ENCODE data around the gene VMP1. TPM values are rescaled to one million over a fixed set of nuclear protein-coding genes. Genes with fewer than 3 reads are reported as not detected.
"Not testable (repeated sequence)": the region's sequence is repeated elsewhere in the genome, so short reads cannot be mapped to it uniquely, and the experiment has no call there.

VMP1 gene
- total RNA-seq, 1 experiment from 2014 or later = 236 TPM

- Histone ChIP-seq H3K4me3 (peak overlapping the region; percentile 45), H3K27me3 (ENCODE audit: insufficient read depth, low read depth) (no peaks in the 10 kb centered on the region), H4K20me1 (ENCODE audit: insufficient read depth) (no peaks in the 10 kb centered on the region), H3K27ac (peak overlapping the region; percentile 99), H3F3A (ENCODE audit: insufficient read depth, low read depth) (peaks cover 64% of the 10 kb centered on the region), H3K79me2 (ENCODE audit: low read depth) (peaks cover 49% of the 10 kb centered on the region), H2AFZ (no peak overlapping the region), H3K4me1 (replicated peaks; ENCODE audit: insufficient read depth) (peaks cover 60% of the 10 kb centered on the region), H3K36me3 (ENCODE audit: low read depth) (no peaks in the 10 kb centered on the region), H3K9me3 (ENCODE audit: insufficient read depth, low read depth) (no peaks in the 10 kb centered on the region; the same call in 1 of the 2 replicates), H3K9me2 (ENCODE audit: insufficient read depth) (no peaks in the 10 kb centered on the region), H3K4me2 (peak overlapping the region; percentile 88)
- ChIA-PET POLR2A (ENCODE audit: unreplicated experiment) (interaction anchor here (0.6 to 3.6 kb wide), 18 partner anchors 26 to 648 kb away, joined by 3 to 41 read pairs (median 5); partner anchors contain the start of genes CLTC, TRIM37 and TUBD1), CTCF (interaction anchor here (0.6 to 3.8 kb wide), 6 partner anchors 31 to 205 kb away, joined by 3 to 28 read pairs (median 5); no protein-coding TSS in a partner anchor)
- BruUV-seq (replicated peaks) = no TSS peak
- TF ChIP-seq EZH2 (IDR thresholded peaks at IDR 0.05; ENCODE audit: low read depth) = no peak
- TF ChIP-seq CTCF (conservative IDR thresholded peaks at IDR 0.05) = no peak
- peak; percentile 55 to 99 for DNase-seq
- intact Hi-C loops (cut with micrococcal nuclease; ENCODE audit: unreplicated experiment) = no loop called here
Measured at GRCh38 chr17:59754552-59754951, 47.1 kb downstream of the VMP1 start.

GRCh38 chr17:59755069-59755468, 47.6 kb downstream of the VMP1 start:
- CTCF ChIA-PET = interaction anchor here (1.0 to 3.8 kb wide), 3 partner anchors 30 to 104 kb away, joined by 3 to 28 read pairs (median 9); no protein-coding TSS in a partner anchor

GRCh38 chr17:59756236-59756818, 48.9 kb downstream of the VMP1 start:
- Histone ChIP-seq H3K4me1 (replicated peaks; ENCODE audit: insufficient read depth) (peaks cover 70% of the 10 kb centered on the region), H2AFZ (no peak overlapping the region), H3K27ac (peak overlapping the region; percentile 99), H3K9me2 (ENCODE audit: insufficient read depth) (no peaks in the 10 kb centered on the region), H3K79me2 (ENCODE audit: low read depth) (peaks cover 58% of the 10 kb centered on the region), H3K4me2 (peak overlapping the region; percentile 88), H3K27me3 (ENCODE audit: insufficient read depth, low read depth) (no peaks in the 10 kb centered on the region), H3K4me3 (peak overlapping the region; percentile 45), H3F3A (ENCODE audit: insufficient read depth, low read depth) (peaks cover 75% of the 10 kb centered on the region), H3K36me3 (ENCODE audit: low read depth) (peaks cover 10% of the 10 kb centered on the region), H3K9me3 (ENCODE audit: insufficient read depth, low read depth) (no peaks in the 10 kb centered on the region; the same call in none of the 2 replicates), H4K20me1 (ENCODE audit: insufficient read depth) (no peaks in the 10 kb centered on the region)
- DNase-seq = peak; percentile 14 to 97
- intact Hi-C loops (cut with micrococcal nuclease; ENCODE audit: unreplicated experiment) = loop anchor here (1.0 kb wide), 3 partner anchors 8 to 81 kb away; no protein-coding TSS in a partner anchor
- no TSS peak for BruUV-seq (replicated peaks)
- ChIA-PET POLR2A (ENCODE audit: unreplicated experiment) (no interaction called here), CTCF (interaction anchor here (1.0 kb wide), 1 partner anchor 29 kb away, joined by 3 read pairs; no protein-coding TSS in a partner anchor)
- no peak for TF ChIP-seq CTCF (conservative IDR thresholded peaks at IDR 0.05)
- TF ChIP-seq EZH2 (IDR thresholded peaks at IDR 0.05; ENCODE audit: low read depth) = no peak

More at GRCh38 chr17:59755069-59755468, 47.6 kb downstream of the VMP1 start:
- POLR2A ChIA-PET (ENCODE audit: unreplicated experiment) = interaction anchor here (0.6 to 3.6 kb wide), 12 partner anchors 28 to 649 kb away, joined by 3 to 41 read pairs (median 6); partner anchors contain the start of genes CLTC and TRIM37
- TSS peak; percentile 76 for BruUV-seq (replicated peaks)
- intact Hi-C loops (cut with micrococcal nuclease; ENCODE audit: unreplicated experiment); H3K9me3 ChIP-seq (ENCODE audit: insufficient read depth, low read depth); H3K27me3 ChIP-seq (ENCODE audit: insufficient read depth, low read depth); H3K36me3 ChIP-seq (ENCODE audit: low read depth); H3K9me2 ChIP-seq (ENCODE audit: insufficient read depth); H4K20me1 ChIP-seq (ENCODE audit: insufficient read depth); H2AFZ ChIP-seq: not testable (repeated sequence)
- H3K79me2 ChIP-seq (ENCODE audit: low read depth) = peaks cover 50% of the 10 kb centered on the region
- H3K4me3 ChIP-seq = peak overlapping the region; percentile 45; the same call in 1 of the 2 replicates
- peaks cover 65% of the 10 kb centered on the region for H3K4me1 ChIP-seq (replicated peaks; ENCODE audit: insufficient read depth)
- H3K4me2 ChIP-seq = peak overlapping the region; percentile 88
- H3F3A ChIP-seq (ENCODE audit: insufficient read depth, low read depth) = peaks cover 69% of the 10 kb centered on the region
- DNase-seq = peak in 1 of 2 experiments; percentile 9
- peak overlapping the region; percentile 99 for H3K27ac ChIP-seq

All from PC-9 (cell line).